ENCODE results near the gene SAV1.
A peak's percentile ranks its signal among the peaks of the same experiment; 100 is the strongest.

The SAV1 gene

GRCh38 chr14:50667996-50668825 lies at the start of gene SAV1:
Gene SAV1 (minus strand): TSS chr14:50668306. CDS start chr14:50667967, 339 bp downstream.
- ATAC-seq, result peak; percentile 80

GRCh38 chr14:50717811-50718210 lies 49.7 kb upstream of the SAV1 start:
- no peak for TF ChIP-seq ARNTL (CRISPR knock-in tag; IDR thresholded peaks at IDR 0.05; ENCODE audit: borderline replicate concordance, low read depth)
- no peak for TF ChIP-seq CREB5 (CRISPR knock-in tag; IDR thresholded peaks at IDR 0.05; ENCODE audit: low read depth)
- no peak for TF ChIP-seq ZNF565 (CRISPR knock-in tag; conservative IDR thresholded peaks at IDR 0.05; ENCODE audit: low read depth)
- no peak for TF ChIP-seq ZC3H10 (CRISPR knock-in tag; IDR thresholded peaks at IDR 0.05)
- no peak for TF ChIP-seq SNAI2 (CRISPR knock-in tag; IDR thresholded peaks at IDR 0.05)
- no peak for TF ChIP-seq PATZ1 (CRISPR knock-in tag; IDR thresholded peaks at IDR 0.05; ENCODE audit: borderline replicate concordance)
- TF ChIP-seq TSHZ2 (CRISPR knock-in tag; IDR thresholded peaks at IDR 0.05), result no peak
- TF ChIP-seq TOX (CRISPR knock-in tag; IDR thresholded peaks at IDR 0.05; ENCODE audit: borderline replicate concordance), result no peak
- no peak for ATAC-seq

More at GRCh38 chr14:50667996-50668825, at the start of gene SAV1:
- peak; percentile 98 for TF ChIP-seq PATZ1 (CRISPR knock-in tag; IDR thresholded peaks at IDR 0.05; ENCODE audit: borderline replicate concordance)
- peak; percentile 65 for TF ChIP-seq ZNF70 (CRISPR knock-in tag; IDR thresholded peaks at IDR 0.05)
- TF ChIP-seq POU6F1 (CRISPR knock-in tag; IDR thresholded peaks at IDR 0.05; ENCODE audit: borderline replicate concordance, low read depth), result no peak; the same call in 1 of the 2 replicates
- TF ChIP-seq SNAI2 (CRISPR knock-in tag; IDR thresholded peaks at IDR 0.05), result 0 out of 2 replicates have a peak, but pooled peaks have one; percentile 36
- peak; percentile 89 for TF ChIP-seq ZNF565 (CRISPR knock-in tag; conservative IDR thresholded peaks at IDR 0.05; ENCODE audit: low read depth)
- TF ChIP-seq BACH2 (CRISPR knock-in tag; IDR thresholded peaks at IDR 0.05; ENCODE audit: borderline replicate concordance), result no peak
- TF ChIP-seq ZC3H10 (CRISPR knock-in tag; IDR thresholded peaks at IDR 0.05), result peak; percentile 97; the same call in 1 of the 2 replicates
- peak; percentile 99 for TF ChIP-seq TOX (CRISPR knock-in tag; IDR thresholded peaks at IDR 0.05; ENCODE audit: borderline replicate concordance)
- TF ChIP-seq ZNF8 (CRISPR knock-in tag; IDR thresholded peaks at IDR 0.05), result peak; percentile 63; the same call in 1 of the 2 replicates
- 0 out of 2 replicates have a peak, but pooled peaks have one; percentile 27 for TF ChIP-seq PPARA (CRISPR knock-in tag; IDR thresholded peaks at IDR 0.05; ENCODE audit: borderline replicate concordance)
- no peak for TF ChIP-seq TCF4 (CRISPR knock-in tag; IDR thresholded peaks at IDR 0.05; ENCODE audit: borderline replicate concordance)
- no peak for TF ChIP-seq OSR1 (CRISPR knock-in tag; IDR thresholded peaks at IDR 0.05)
- peak; percentile 97 for TF ChIP-seq CREB5 (CRISPR knock-in tag; IDR thresholded peaks at IDR 0.05; ENCODE audit: low read depth)
- TF ChIP-seq CSRNP3 (CRISPR knock-in tag; IDR thresholded peaks at IDR 0.05), result peak; percentile 99
- peak; percentile 99 for TF ChIP-seq ESRRG (CRISPR knock-in tag; IDR thresholded peaks at IDR 0.05)
- TF ChIP-seq GLIS3 (CRISPR knock-in tag; IDR thresholded peaks at IDR 0.05), result peak; percentile 98
- peak; percentile 99 for TF ChIP-seq RARB (CRISPR knock-in tag; IDR thresholded peaks at IDR 0.05)
- peak; percentile 76 for TF ChIP-seq ZFP30 (CRISPR knock-in tag; IDR thresholded peaks at IDR 0.05)
- no peak; the same call in 1 of the 2 replicates for TF ChIP-seq ZFP3 (CRISPR knock-in tag; IDR thresholded peaks at IDR 0.05)

All from SK-N-SH treated with all-trans-retinoic acid at 6 μM for 48 hours (cell line).